GM21360 (cell line): ENCODE measurements around the gene EP400.

Experiments
- ATAC-seq: cut with Tn5 transposase; IDR thresholded peaks from one replicate; pipeline ENCODE4 v1.9.1; 2021; ENCODE audit warnings: mild to moderate bottlenecking, moderate library complexity; ENCODE audit not compliant: unreplicated experiment

The EP400 gene

DNA sequence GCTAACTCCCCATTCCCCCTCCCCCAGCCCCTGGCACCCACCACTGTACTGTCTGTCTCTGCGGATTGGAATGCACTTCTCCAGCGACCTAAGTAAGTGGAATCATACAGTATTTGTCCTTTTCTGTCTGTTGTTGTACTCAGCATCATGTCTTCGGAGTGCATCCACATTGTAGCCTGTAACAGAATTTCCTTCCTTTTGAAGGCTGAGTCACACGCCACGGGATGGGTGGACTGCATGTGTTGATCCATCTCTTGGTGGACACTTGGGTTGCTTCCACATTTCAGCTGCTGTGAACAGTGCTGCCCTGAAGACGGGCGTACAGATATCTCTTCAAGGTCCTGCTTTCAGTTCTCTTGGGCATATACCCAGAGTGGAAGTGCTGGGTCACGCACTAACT lies 160.0 kb downstream of the EP400 start:
- no peak for ATAC-seq

DNA sequence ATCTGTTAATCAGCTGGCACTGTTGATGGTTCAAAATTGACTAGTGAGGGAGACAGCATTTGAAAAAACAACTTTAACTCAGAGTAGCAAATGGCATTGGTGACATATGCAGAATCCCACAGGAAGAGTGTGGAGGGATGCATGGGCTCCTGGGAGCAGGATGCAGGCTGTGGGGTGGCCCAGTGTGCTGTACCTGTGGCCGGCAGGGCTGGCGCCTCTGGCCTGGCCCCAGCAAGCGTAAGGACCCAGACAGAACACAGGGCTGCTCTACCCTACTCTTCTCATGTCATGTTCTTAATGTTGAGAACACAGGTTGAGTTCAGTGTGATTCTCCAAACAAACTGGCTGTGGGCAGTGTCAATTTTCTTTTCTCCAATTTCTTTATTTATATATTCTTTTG lies 160.9 kb downstream of the EP400 start:
- ATAC-seq: no peak

DNA sequence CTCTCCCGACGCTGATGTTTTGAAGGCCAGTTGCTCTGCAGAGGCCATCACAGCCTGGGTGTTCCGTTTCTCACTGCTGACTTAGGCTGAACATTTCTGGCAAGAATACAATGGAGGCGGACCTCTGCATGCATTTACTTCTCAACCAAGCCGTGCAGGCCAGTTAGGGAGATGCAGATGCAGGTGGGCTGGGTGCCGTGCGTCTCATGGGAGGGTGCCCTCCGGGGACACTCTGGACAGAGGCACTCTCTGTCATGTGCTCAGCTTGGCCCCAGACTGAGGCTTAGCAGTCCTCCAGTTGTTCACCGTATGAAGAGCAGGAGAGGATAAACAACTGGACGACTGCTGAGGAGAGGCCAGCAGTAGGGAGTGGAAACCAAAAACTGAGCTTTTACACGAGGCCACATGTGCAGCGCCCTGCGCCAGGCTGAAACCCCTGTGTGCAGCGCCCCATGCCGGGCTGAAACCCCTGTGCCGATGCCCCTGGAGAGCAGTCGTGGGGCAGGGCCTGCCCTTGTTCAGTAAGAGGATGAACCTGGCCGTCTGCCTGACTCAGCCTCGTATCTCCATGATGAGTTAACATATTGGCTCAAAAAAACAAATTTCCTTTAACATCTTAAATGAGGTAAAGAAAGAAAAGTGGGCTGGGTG lies 162.0 kb downstream of the EP400 start:
- ATAC-seq: no peak

DNA sequence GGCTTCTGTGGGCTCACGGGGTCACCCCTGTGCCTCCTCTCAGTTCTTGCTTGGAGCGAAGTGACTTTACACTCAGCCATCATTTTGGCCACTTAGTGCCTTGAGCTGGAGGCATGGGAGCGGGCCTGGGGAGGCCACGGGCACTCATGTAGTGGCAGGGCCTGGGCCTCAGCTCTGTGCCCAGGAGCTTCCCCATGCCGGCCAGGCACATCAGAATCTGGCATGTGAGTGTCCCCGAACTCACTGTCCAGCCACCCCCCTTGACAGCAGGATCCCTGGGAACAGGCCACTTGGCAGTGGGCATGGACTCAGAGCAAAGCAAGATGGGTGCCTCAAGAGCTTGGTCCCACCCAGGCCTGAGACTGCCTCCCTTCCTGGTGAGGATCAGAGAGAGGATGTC lies 164.9 kb downstream of the EP400 start:
- ATAC-seq: no peak

DNA sequence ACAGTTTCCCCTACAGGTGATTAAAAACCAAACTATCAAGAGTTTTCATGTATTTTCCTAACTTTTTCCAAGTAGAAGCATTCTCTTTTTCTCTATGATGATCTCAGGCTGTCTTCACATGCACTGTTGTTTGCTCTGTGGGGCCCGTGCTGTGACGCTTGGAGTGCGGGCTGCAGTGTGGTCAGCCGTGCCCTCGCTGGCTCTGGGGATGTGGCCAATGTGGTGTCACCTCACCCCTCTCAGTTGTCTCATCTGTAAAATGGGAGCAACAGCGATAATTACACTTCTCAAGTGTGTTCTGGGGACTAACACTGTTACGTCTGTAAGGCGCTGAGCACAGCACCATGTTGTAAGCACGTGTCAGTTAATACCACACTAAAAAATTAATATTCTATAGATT lies 165.8 kb downstream of the EP400 start:
- no peak for ATAC-seq

DNA sequence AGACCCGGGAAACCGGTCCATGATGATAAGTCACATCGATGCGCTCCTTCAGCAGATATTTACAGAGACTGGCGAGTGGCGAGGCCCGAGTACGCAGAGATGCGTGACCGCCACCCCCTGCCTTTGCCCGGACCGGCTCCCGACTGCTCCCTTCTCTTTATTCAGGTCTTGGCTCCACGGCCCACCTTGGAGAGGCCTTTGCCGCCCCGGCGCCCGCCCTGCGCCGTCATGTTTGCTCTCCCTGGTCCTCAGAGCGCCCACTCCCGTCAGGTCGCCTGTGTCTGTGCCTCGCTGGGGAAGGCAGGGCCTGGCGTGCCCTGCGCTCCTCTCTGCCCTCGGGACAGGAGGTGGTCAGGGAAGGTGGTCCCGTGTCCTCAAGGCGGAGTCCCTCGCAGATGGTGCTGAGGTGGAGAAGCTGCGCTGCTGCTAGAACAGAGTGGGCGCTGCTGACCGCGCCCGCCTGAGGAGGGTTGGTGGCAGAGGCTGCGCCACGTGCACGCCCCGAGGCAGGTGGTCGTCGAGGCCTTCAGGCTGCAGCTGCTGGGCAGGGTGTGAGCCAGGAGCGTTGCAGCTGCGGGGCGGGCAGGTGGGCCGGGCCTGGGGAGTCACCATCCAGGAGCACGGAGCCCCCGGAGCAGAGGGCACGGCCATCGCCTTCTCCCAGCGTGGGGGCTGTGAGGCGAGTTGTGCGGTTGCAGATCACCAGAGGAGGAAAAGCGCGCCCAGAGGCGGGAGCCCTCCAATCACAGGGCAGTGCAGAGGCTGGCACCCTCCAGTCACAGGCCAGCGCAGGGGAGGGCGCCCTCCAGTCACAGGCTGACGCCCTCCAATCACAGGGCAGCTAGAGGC lies 167.2 kb downstream of the EP400 start:
- ATAC-seq: no peak

DNA sequence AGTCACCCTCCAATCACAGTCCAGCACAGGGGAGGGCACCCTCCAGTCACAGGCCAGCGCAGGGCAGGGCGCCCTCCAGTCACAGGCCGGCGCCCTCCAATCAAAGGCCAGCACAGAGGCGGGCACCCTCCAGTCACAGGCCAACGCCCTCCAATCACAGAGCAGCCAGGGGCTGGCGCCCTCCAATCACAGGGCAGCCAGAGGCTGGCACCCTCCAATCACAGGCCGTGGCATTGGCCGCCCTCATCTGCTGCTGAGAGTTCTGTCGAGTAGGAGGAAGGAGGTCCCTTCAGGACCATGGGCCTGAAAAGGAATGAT lies 167.8 kb downstream of the EP400 start:
- no peak for ATAC-seq

DNA sequence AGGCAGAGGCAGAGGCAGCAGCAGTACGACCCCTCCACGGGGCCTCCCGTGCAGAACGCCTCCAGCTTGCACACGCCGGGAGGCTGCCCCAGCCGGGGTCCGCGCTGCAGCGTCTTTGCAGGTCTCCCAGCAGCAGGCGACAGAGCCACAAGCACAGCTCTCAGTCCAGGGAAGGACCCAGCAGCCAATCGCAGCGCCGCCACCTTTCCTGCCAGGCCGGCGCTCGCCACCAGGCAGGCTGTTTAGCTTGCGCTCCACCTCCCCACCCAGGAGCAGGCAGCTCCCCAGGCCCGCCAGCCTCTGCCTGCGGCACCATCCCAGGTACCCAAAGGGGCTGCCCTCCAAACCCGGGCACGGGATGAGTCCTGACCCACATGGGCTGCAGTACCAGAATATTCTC lies 169.1 kb downstream of the EP400 start:
- no peak for ATAC-seq

DNA sequence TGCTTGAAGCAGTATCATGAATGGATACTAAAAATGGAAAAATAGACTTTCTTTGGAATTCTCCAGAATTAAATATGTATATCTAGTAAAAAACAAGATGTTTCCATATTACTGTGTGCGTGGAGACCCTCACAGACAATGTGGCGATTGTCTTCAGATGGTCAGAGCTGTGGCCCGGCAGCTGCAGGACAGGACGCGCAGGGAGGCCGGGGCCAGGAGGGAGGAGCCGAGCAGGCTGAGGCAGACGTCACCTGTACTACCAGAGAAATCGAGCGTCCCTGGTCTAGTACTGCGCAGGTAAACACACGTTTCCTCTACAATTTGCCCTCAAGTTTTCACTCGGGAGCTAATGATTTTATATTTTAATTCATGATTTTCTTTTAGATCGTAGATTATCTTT lies 171.5 kb downstream of the EP400 start:
- ATAC-seq: no peak

DNA sequence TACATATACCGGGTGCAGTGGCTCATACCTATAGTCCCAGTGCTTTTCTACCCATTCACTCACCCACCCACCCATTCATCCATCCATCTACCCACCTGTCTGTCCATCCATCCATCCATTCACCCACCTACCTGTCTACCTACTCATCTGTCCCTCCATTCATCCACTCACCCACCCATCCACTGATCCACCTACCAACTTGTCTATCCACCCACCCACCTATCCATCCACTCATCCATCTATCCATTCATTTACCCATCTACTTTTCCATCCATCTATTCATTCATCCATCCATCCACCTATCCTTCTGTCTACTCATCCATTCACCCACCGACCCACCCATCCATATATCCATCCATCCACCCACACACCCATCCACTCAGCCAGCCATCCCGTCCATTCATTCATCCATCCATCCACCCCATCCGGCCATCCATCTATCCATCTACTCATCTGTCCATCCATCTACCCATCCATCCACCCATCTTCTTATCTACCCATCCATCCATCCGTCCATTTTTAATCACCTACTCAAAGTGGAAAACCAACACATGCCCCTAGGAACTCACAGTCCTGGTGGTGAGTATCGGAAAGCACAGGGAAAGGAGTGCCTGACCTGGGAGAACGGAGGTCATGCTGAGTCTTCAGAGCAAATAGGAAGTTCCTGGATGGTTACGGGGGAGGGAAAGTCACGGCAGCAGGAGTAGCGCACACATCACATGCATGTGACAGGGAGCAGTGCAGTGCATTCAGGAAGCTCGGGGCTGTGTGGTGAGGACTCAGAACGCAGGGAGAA lies 174.4 kb downstream of the EP400 start:
- ATAC-seq: no peak

DNA sequence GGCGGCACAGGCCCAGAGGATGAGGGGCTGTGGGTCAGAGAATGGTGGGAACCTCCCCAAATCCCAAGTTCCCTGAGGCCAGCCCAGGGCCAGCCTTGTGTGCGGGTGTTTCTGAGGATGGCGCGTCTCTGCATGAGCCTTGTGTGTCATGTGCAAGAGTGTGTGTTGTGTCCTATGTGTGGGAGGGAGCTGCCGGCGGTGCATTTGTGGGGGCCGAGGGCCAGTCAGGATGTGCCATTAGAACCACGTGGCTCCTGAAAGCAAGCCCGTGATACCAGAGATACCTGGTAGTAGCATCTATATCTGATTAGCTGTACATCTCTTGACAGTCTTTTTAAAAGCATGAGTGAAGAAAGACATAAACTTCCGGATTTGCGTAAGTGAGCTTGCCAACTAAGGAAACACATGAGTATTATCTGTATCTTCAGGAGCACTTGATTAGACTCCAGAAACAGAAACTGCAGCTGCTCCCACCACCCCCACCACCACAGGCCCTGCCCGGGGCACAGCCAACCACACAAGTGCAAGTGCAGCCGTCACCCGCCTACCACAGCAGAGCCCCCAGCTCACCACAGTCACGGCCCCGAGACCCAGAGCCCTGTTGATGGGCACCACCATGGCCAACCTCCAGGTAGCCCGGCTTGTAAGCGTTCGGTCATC lies 175.2 kb downstream of the EP400 start:
- ATAC-seq: no peak

DNA sequence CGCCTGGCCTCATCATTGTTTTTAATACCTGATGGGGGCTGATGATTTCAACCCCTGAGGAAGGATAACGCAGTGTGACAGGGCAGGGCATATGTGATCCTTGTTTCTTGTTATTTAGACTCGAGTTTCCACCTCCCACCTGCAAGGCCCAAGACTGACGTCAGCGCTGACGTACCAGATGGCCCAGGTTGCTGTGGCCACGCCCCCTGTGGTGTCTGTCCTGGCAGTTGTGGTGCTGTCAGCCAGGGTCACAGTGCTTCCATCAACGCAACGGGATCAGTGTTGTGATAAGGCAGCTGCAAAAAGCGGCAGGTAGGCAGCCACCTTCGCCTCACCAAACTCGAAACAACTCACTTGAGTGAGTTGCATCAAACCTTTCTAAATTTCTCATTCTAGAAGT lies 176.0 kb downstream of the EP400 start:
- no peak for ATAC-seq

DNA sequence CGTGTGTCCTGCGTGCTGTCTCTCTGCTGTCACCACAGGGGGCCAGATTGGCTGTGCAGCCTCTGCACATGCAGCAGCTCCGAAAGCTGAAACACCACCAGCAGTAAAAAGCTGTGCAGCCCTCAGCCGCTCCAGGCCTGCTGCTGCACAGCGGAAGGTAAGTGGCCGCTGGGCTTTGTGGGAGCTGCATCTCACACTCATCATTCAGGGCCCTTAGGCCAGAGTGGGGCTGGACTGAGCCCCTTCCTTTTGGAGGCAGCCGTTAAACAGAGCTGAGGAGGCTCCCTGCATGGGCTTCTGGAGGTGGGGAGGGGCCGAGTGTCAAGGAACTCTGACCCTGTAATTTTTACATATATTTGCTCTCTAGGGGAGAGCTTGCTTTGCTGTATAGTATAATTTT lies 177.3 kb downstream of the EP400 start:
- ATAC-seq: no peak

DNA sequence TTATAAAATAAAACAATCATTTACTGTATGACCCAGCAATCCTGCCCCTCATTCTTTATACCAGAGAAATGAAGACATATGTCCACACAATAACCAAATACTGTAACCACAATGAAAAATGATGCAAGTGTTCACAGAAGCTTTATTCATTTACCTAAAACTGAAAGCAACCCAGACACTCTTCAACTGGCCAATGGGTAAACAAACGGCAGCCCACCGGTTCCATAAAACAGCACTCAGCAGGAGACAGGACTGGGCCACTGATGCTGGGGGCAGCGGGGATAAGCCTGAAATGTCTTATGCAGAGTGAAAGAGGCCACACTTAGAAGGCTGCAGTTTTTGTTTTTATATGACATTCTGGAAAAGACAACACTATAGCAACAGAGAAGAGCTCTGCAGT lies 179.3 kb downstream of the EP400 start:
- ATAC-seq: no peak

DNA sequence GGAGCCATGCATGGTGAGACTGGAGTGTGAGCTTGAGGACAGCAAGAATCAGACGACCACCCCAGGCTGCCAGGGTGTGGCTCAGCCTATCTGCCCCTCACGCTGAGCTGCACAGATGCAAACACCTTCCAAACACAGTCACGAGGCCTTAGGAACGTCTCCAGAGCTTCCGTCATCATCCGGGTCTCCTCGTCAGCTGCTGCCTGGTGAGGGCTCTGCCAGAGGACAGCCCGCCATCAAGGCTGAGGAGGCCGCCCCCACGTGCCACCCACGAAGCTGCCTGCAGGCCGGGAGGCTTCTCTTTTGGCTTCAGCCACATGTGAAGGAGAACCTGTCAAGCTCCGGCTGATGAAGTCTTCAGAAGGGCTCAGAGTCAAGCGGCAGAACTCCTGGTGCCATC lies 180.9 kb downstream of the EP400 start:
- no peak for ATAC-seq
